Measurements from ENCODE around the gene NAA16. TPM values are rescaled to one million over a fixed set of nuclear protein-coding genes. Genes with fewer than 3 reads are reported as not detected.

The NAA16 gene
- polyA plus RNA-seq, 1 donor from 2014 or later: 57.0 TPM

DNA sequence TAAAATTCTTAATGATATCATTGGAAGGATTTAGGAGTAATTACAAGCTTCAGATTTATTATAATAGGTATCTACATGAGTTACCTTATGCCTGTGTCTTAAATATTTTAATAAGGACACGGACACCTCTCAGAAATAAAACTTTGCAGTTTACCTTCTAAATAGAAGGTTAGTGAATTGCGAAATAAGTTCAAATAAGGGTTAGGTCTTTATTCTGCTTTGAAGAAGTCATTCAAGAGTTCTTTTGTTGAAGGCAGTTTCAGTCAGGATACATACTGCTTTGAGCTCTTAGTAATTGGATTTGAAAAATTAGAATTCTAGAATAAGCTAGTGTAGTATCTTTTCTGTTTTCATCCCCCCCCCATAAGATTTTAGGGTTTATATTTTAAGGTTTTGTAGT lies 53.0 kb downstream of the NAA16 start:
- Histone ChIP-seq H3K4me2 (ENCODE audit: low read length) (no peak overlapping the region), H4K20me1 (ENCODE audit: insufficient read depth) (no peaks in the 10 kb centered on the region), H2AFZ (ENCODE audit: low read depth, low read length) (no peak overlapping the region), H3K9me3 (ENCODE audit: low read length) (no peaks in the 10 kb centered on the region), H3K79me2 (replicated peaks; ENCODE audit: insufficient read depth, low read length) (no peaks in the 10 kb centered on the region), H3K36me3 (ENCODE audit: insufficient read depth, low read length) (peaks cover 21% of the 10 kb centered on the region), H3F3A (ENCODE audit: insufficient read depth, low read length, poor library complexity, severe bottlenecking) (no peaks in the 10 kb centered on the region), H3K9ac (ENCODE audit: low read length) (no peak overlapping the region), H3K4me3 (ENCODE audit: low read length) (no peak overlapping the region), H3K27ac (ENCODE audit: low read length) (no peak overlapping the region), H3K9me2 (ENCODE audit: insufficient read depth, low read length) (no peaks in the 10 kb centered on the region), H3K27me3 (ENCODE audit: insufficient read depth, low read depth, low read length) (no peaks in the 10 kb centered on the region)
- TF ChIP-seq, protein P1, sequence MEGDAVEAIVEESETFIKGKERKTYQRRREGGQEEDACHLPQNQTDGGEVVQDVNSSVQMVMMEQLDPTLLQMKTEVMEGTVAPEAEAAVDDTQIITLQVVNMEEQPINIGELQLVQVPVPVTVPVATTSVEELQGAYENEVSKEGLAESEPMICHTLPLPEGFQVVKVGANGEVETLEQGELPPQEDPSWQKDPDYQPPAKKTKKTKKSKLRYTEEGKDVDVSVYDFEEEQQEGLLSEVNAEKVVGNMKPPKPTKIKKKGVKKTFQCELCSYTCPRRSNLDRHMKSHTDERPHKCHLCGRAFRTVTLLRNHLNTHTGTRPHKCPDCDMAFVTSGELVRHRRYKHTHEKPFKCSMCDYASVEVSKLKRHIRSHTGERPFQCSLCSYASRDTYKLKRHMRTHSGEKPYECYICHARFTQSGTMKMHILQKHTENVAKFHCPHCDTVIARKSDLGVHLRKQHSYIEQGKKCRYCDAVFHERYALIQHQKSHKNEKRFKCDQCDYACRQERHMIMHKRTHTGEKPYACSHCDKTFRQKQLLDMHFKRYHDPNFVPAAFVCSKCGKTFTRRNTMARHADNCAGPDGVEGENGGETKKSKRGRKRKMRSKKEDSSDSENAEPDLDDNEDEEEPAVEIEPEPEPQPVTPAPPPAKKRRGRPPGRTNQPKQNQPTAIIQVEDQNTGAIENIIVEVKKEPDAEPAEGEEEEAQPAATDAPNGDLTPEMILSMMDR (IDR thresholded peaks at IDR 0.05; ENCODE audit: poor library complexity, severe bottlenecking): no peak
- TF ChIP-seq MXI1 (conservative IDR thresholded peaks at IDR 0.05; ENCODE audit: poor library complexity, severe bottlenecking) (no peak), EP300 (conservative IDR thresholded peaks at IDR 0.05; ENCODE audit: poor library complexity, severe bottlenecking) (no peak), POLR2AphosphoS5 (IDR thresholded peaks at IDR 0.05) (no peak), TAF1 (IDR thresholded peaks at IDR 0.05; ENCODE audit: low read depth) (no peak), EZH2 (IDR thresholded peaks at IDR 0.05; ENCODE audit: borderline replicate concordance, insufficient read depth, low read length, poor library complexity, severe bottlenecking) (no peak), SMC3 (conservative IDR thresholded peaks at IDR 0.05; ENCODE audit: poor library complexity) (no peak), REST (IDR thresholded peaks at IDR 0.05; ENCODE audit: borderline replicate concordance) (no peak), RAD21 (conservative IDR thresholded peaks at IDR 0.05) (no peak)

GRCh38 chr13:41365631-41366030 lies 54.6 kb downstream of the NAA16 start:
- Histone ChIP-seq H2AFZ (ENCODE audit: low read depth, low read length) (no peak overlapping the region), H3K36me3 (ENCODE audit: insufficient read depth, low read length) (peaks cover 29% of the 10 kb centered on the region), H3K9me2 (ENCODE audit: insufficient read depth, low read length) (no peaks in the 10 kb centered on the region), H3K9me3 (ENCODE audit: low read length) (no peaks in the 10 kb centered on the region), H4K20me1 (ENCODE audit: insufficient read depth) (no peaks in the 10 kb centered on the region), H3K4me3 (ENCODE audit: low read length) (no peak overlapping the region), H3K9ac (ENCODE audit: low read length) (no peak overlapping the region), H3F3A (ENCODE audit: insufficient read depth, low read length, poor library complexity, severe bottlenecking) (no peaks in the 10 kb centered on the region), H3K27ac (ENCODE audit: low read length) (no peak overlapping the region), H3K79me2 (replicated peaks; ENCODE audit: insufficient read depth, low read length) (no peaks in the 10 kb centered on the region), H3K4me2 (ENCODE audit: low read length) (no peak overlapping the region), H3K27me3 (ENCODE audit: insufficient read depth, low read depth, low read length) (no peaks in the 10 kb centered on the region)
- TF ChIP-seq RAD21 (conservative IDR thresholded peaks at IDR 0.05) (no peak), EP300 (conservative IDR thresholded peaks at IDR 0.05; ENCODE audit: poor library complexity, severe bottlenecking) (no peak), MXI1 (conservative IDR thresholded peaks at IDR 0.05; ENCODE audit: poor library complexity, severe bottlenecking) (no peak), EZH2 (IDR thresholded peaks at IDR 0.05; ENCODE audit: borderline replicate concordance, insufficient read depth, low read length, poor library complexity, severe bottlenecking) (no peak)
